Measurements from ENCODE around the gene CCNB1. TPM values are rescaled to one million over a fixed set of nuclear protein-coding genes. Genes with fewer than 3 reads are reported as not detected.
"Not testable (repeated sequence)": the region's sequence is repeated elsewhere in the genome, so short reads cannot be mapped to it uniquely, and the experiment has no call there.

CCNB1 gene
- total RNA-seq, 1 donor from 2014 or later, result 42.7 TPM

DNA sequence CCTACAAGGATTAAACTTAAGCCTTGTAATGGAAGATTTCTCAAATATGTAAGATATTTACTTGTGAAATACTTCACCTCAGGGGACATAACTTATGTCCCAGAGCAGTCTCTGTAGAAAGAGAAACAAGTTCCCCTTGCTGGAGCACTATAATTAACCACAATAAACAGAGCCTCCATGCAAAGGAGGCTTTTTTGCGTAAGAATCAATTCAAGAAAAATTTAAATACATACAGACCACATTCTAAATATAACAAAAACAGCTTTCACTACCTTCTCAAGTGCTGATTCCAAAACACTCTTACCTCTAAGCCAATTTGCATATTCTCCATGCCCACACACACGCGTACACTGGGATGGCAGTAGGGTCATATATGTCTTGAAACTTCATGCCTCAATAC is 30.7 kb upstream of the CCNB1 start:
- no peak overlapping the region for H3K27ac Mint-ChIP-seq (ENCODE audit: unreplicated experiment)

DNA sequence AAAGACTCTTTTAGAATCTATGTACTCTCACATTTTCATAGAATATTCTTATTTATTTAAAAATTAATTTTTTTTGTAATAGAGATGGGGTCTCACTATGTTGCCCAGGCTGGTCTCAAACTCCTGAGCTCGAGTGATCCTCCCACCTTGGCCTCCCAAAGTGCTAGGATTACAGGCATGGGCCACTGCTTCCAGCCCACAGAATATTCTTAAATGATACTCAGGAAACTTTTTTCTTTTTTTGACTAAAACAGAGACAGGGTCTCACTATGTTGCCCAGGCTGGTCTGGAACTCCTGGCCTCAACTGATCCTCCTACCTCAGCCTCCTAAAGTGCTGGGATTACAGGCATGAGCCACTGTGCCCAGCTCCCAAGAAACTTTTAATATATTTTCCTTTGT is 29.7 kb upstream of the CCNB1 start:
- not testable (repeated sequence) for DNase-seq (ENCODE audit: low spot score); H3K4me1 Mint-ChIP-seq (ENCODE audit: unreplicated experiment); H3K27ac Mint-ChIP-seq (ENCODE audit: unreplicated experiment); H3K36me3 Mint-ChIP-seq (ENCODE audit: low read depth, unreplicated experiment); H3K27me3 Mint-ChIP-seq (ENCODE audit: unreplicated experiment); H3K9me3 Mint-ChIP-seq (ENCODE audit: unreplicated experiment); H3K4me3 Mint-ChIP-seq (ENCODE audit: unreplicated experiment)

More for the DNA sequence above, 30.7 kb upstream of the CCNB1 start:
- DNase-seq (ENCODE audit: low spot score), result no peak
- TF ChIP-seq, protein P1, sequence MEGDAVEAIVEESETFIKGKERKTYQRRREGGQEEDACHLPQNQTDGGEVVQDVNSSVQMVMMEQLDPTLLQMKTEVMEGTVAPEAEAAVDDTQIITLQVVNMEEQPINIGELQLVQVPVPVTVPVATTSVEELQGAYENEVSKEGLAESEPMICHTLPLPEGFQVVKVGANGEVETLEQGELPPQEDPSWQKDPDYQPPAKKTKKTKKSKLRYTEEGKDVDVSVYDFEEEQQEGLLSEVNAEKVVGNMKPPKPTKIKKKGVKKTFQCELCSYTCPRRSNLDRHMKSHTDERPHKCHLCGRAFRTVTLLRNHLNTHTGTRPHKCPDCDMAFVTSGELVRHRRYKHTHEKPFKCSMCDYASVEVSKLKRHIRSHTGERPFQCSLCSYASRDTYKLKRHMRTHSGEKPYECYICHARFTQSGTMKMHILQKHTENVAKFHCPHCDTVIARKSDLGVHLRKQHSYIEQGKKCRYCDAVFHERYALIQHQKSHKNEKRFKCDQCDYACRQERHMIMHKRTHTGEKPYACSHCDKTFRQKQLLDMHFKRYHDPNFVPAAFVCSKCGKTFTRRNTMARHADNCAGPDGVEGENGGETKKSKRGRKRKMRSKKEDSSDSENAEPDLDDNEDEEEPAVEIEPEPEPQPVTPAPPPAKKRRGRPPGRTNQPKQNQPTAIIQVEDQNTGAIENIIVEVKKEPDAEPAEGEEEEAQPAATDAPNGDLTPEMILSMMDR (IDR thresholded peaks at IDR 0.05; ENCODE audit: unreplicated experiment), result no peak
- Mint-ChIP-seq H3K36me3 (ENCODE audit: low read depth, unreplicated experiment) (peaks cover 9% of the 10 kb centered on the region), H3K4me1 (ENCODE audit: unreplicated experiment) (no peaks in the 10 kb centered on the region), H3K4me3 (ENCODE audit: unreplicated experiment) (no peak overlapping the region), H3K27me3 (ENCODE audit: unreplicated experiment) (peaks cover 1% of the 10 kb centered on the region), H3K9me3 (ENCODE audit: unreplicated experiment) (peaks cover 5% of the 10 kb centered on the region)

DNA sequence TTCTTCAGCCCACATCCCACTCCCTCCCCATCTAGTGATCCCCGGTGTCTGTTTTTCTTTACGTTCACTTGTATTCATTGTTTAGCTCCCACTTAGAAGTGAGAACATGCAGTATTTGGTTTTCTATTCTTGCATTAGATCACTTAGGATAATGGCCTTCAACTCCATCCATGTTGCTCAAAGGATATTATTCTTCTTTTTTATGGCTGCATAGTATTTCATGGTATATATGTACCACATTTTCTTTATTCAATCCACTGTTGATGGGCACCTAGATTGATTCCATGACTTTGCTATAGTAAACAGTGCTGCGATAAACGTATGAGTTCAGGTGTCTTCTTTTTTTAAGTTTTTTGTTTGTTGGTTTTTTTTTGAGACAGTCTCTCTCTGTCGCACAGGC is 29.1 kb upstream of the CCNB1 start:
- Mint-ChIP-seq H3K36me3 (ENCODE audit: low read depth, unreplicated experiment) (peaks cover 9% of the 10 kb centered on the region), H3K4me1 (ENCODE audit: unreplicated experiment) (no peaks in the 10 kb centered on the region), H3K4me3 (ENCODE audit: unreplicated experiment) (no peak overlapping the region), H3K27me3 (ENCODE audit: unreplicated experiment) (peaks cover 2% of the 10 kb centered on the region), H3K9me3 (ENCODE audit: unreplicated experiment) (peaks cover 5% of the 10 kb centered on the region), H3K27ac (ENCODE audit: unreplicated experiment) (no peak overlapping the region)
- no peak for DNase-seq (ENCODE audit: low spot score)
- TF ChIP-seq, protein P1 (IDR thresholded peaks at IDR 0.05; ENCODE audit: unreplicated experiment), result no peak

DNA sequence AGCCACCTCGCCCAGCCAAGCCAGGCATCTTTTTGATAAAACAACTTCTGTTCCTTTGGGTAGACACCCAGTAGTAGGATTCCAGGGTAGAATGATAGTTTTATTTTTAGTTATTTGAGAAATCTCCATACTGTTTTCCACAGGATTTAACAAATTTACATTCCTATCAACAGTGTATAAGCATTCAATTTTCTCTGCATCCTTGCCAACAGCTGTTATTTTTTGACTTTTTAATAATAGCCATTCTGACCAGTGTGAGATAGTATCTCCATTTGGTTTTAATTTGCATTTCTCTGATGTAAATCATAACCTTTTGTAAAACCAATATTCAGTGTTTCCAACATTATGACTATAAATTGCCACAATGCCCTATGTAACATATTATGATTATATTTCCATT is 28.2 kb upstream of the CCNB1 start:
- Mint-ChIP-seq H3K36me3 (ENCODE audit: low read depth, unreplicated experiment) (peaks cover 4% of the 10 kb centered on the region), H3K27ac (ENCODE audit: unreplicated experiment) (no peak overlapping the region), H3K9me3 (ENCODE audit: unreplicated experiment) (peaks cover 5% of the 10 kb centered on the region), H3K4me3 (ENCODE audit: unreplicated experiment) (no peak overlapping the region), H3K4me1 (ENCODE audit: unreplicated experiment) (no peaks in the 10 kb centered on the region), H3K27me3 (ENCODE audit: unreplicated experiment) (peaks cover 2% of the 10 kb centered on the region)
- DNase-seq (ENCODE audit: low spot score), result no peak
- TF ChIP-seq, protein P1 (IDR thresholded peaks at IDR 0.05; ENCODE audit: unreplicated experiment), result no peak

DNA sequence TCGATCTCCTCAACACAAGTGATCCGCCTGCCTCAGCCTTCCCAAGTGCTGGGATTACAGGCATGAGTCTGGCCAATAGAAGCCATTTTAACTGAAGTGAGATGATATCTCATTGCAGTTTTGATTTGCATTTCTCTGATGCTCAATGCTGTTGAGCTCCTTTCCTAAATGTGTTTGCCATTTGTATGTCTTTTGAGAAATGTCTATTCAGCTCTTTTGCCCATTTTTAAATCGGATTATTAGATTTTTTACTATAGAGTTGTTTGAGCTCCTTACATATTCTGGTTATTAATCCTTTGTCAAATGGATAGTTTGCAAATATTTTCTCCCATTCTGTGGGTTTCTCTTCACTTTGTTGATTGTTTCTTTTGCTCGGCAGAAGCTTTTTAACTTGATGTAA is 26.7 kb upstream of the CCNB1 start:
- H3K4me3 Mint-ChIP-seq (ENCODE audit: unreplicated experiment); H3K4me1 Mint-ChIP-seq (ENCODE audit: unreplicated experiment); H3K27ac Mint-ChIP-seq (ENCODE audit: unreplicated experiment); H3K36me3 Mint-ChIP-seq (ENCODE audit: low read depth, unreplicated experiment); DNase-seq (ENCODE audit: low spot score); H3K27me3 Mint-ChIP-seq (ENCODE audit: unreplicated experiment); H3K9me3 Mint-ChIP-seq (ENCODE audit: unreplicated experiment): not testable (repeated sequence)

DNA sequence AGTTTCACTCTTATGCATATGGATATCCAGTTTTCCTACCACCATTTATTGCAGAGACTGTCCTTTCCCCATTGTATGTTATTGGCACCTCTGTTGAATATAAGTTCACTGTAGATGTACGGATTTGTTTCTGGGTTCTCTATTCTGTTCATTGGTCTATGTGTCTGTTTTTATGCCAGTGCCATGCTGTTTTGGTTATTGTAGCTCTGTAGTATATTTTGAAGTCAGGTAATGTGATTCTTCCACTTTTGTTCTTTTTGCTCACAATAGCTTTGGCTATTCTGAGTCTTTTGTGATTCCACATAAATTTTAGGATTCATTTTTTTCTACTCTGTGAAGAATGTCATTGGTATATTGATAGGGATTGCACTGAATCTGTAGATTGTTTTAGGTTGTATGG is 26.1 kb upstream of the CCNB1 start:
- TF ChIP-seq, protein P1 (IDR thresholded peaks at IDR 0.05; ENCODE audit: unreplicated experiment), result no peak
- no peak for DNase-seq (ENCODE audit: low spot score)
- Mint-ChIP-seq H3K27ac (ENCODE audit: unreplicated experiment) (no peak overlapping the region), H3K4me1 (ENCODE audit: unreplicated experiment) (no peaks in the 10 kb centered on the region), H3K9me3 (ENCODE audit: unreplicated experiment) (peaks cover 5% of the 10 kb centered on the region), H3K36me3 (ENCODE audit: low read depth, unreplicated experiment) (no peaks in the 10 kb centered on the region), H3K4me3 (ENCODE audit: unreplicated experiment) (no peak overlapping the region), H3K27me3 (ENCODE audit: unreplicated experiment) (peaks cover 2% of the 10 kb centered on the region)

DNA sequence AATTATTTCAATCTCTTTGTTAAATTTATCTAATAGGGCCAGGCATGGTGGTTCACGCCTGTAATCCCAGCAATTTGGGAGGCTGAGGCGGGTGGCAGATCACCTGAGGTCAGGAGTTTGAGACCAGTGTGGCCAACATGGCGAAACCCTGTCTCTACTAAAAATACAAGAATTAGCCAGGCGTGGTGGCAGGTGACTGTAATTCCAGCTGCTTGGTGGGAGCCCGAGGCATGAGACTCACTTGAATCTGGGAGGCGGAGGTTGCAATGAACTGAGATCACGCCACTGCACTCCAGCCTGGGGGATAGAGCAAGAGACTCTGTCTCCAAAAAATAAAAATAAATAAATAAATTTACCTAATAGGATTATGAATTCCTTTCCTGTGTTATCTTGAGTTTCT is 18.4 kb upstream of the CCNB1 start:
- not testable (repeated sequence) for H3K9me3 Mint-ChIP-seq (ENCODE audit: unreplicated experiment); H3K27me3 Mint-ChIP-seq (ENCODE audit: unreplicated experiment); DNase-seq (ENCODE audit: low spot score); H3K4me3 Mint-ChIP-seq (ENCODE audit: unreplicated experiment); H3K36me3 Mint-ChIP-seq (ENCODE audit: low read depth, unreplicated experiment); H3K27ac Mint-ChIP-seq (ENCODE audit: unreplicated experiment); H3K4me1 Mint-ChIP-seq (ENCODE audit: unreplicated experiment)

Measured in endothelial cell (in vitro differentiated cells).